ENCODE results near the gene MRS2. TPM values are rescaled to one million over a fixed set of nuclear protein-coding genes. Genes with fewer than 3 reads are reported as not detected.

The MRS2 gene
- total RNA-seq, 1 experiment from 2014 or later, result 85.8 TPM

- Mint-ChIP-seq H3K27ac (no peak overlapping the region), H3K36me3 (ENCODE audit: insufficient read depth in 1 of 3, low read depth in 3 of 3) (peaks cover 0 to 1% (median 0%) of the 10 kb centered on the region in 3 experiments; a peak in 2 of 7 replicates), H3K4me1 (peaks cover 6 to 9% of the 10 kb centered on the region in 2 experiments; a peak in 3 of 4 replicates), H3K27me3 (ENCODE audit: low read depth) (peaks cover 20% of the 10 kb centered on the region), H3K9me3 (peaks cover 0 to 2% of the 10 kb centered on the region in 2 experiments; a peak in 1 of 5 replicates), H3K4me3 (no peak overlapping the region)
- no peak overlapping the region for H3K23ac ChIP-seq (ENCODE audit: insufficient read length, low read depth, low read length)
- no peaks in the 10 kb centered on the region for H3K79me1 ChIP-seq (ENCODE audit: insufficient read depth, low read depth, low read length, poor library complexity, severe bottlenecking)
- H3K4me1 ChIP-seq (ENCODE audit: insufficient read depth, low read length), result no peaks in the 10 kb centered on the region
- no peak overlapping the region for H3K4me2 ChIP-seq (ENCODE audit: insufficient read depth, insufficient read length, low read length)
- no peak overlapping the region for H2BK15ac ChIP-seq (ENCODE audit: low read depth, low read length)
- H2BK20ac ChIP-seq (ENCODE audit: low read depth, low read length, poor library complexity, severe bottlenecking), result no peak overlapping the region
- no peak overlapping the region for H2BK12ac ChIP-seq (ENCODE audit: insufficient read length, low read depth, low read length)
- peaks cover 13% of the 10 kb centered on the region for H3K23me2 ChIP-seq (ENCODE audit: insufficient read length, low read depth, low read length, poor library complexity, severe bottlenecking)
- H3K9me3 ChIP-seq (ENCODE audit: control insufficient read depth, low read depth, low read length), result no peaks in the 10 kb centered on the region
- DNase-seq, result no peak
- H3K14ac ChIP-seq (ENCODE audit: insufficient read depth, low read length), result no peak overlapping the region
- WGBS (ENCODE audit: extremely low coverage, insufficient read length, low lambda C conversion rate), result no CpG with 5 or more reads among the region's 5 CpGs
- H3K27me3 ChIP-seq (ENCODE audit: insufficient read depth, low read length), result peaks cover 4% of the 10 kb centered on the region; the same call in 1 of the 2 replicates
- H2BK5ac ChIP-seq (ENCODE audit: insufficient read length, low read length), result no peak overlapping the region
- no peaks in the 10 kb centered on the region for H4K20me1 ChIP-seq (ENCODE audit: control insufficient read depth, insufficient read depth, insufficient read length)
- no peak overlapping the region for H4K91ac ChIP-seq (ENCODE audit: insufficient read length, low read depth, low read length)
- no peak overlapping the region for H3K18ac ChIP-seq (ENCODE audit: insufficient read length, low read depth, low read length)
- no peak overlapping the region for H3K9ac ChIP-seq (ENCODE audit: extremely low read depth, insufficient read length, low read length)
- no peak overlapping the region for H2AK5ac ChIP-seq (ENCODE audit: insufficient read length, low read length)
- TF ChIP-seq, protein P1, sequence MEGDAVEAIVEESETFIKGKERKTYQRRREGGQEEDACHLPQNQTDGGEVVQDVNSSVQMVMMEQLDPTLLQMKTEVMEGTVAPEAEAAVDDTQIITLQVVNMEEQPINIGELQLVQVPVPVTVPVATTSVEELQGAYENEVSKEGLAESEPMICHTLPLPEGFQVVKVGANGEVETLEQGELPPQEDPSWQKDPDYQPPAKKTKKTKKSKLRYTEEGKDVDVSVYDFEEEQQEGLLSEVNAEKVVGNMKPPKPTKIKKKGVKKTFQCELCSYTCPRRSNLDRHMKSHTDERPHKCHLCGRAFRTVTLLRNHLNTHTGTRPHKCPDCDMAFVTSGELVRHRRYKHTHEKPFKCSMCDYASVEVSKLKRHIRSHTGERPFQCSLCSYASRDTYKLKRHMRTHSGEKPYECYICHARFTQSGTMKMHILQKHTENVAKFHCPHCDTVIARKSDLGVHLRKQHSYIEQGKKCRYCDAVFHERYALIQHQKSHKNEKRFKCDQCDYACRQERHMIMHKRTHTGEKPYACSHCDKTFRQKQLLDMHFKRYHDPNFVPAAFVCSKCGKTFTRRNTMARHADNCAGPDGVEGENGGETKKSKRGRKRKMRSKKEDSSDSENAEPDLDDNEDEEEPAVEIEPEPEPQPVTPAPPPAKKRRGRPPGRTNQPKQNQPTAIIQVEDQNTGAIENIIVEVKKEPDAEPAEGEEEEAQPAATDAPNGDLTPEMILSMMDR (conservative IDR thresholded peaks at IDR 0.05), result no peak
- no peak overlapping the region for H3K27ac ChIP-seq (ENCODE audit: insufficient read length, low read depth, low read length)
- no peak overlapping the region for H4K8ac ChIP-seq (replicated peaks; ENCODE audit: insufficient read length, low read depth, low read length)
- H3K79me2 ChIP-seq (ENCODE audit: insufficient read depth, low read length), result no peaks in the 10 kb centered on the region
- no peak overlapping the region for H2BK120ac ChIP-seq (ENCODE audit: low read depth, low read length, poor library complexity, severe bottlenecking)
- H3T11ph ChIP-seq (ENCODE audit: low read length), result no peak overlapping the region
- H2AFZ ChIP-seq (ENCODE audit: low read length), result no peak overlapping the region
- no peak overlapping the region for H3K4ac ChIP-seq (ENCODE audit: low read depth, low read length)
- no peak overlapping the region for H4K5ac ChIP-seq (ENCODE audit: insufficient read length, low read depth, low read length)
- no peak overlapping the region for H3K56ac ChIP-seq (ENCODE audit: insufficient read length, low read depth, low read length)
Measured at GRCh38 chr6:24356310-24356973, 46.3 kb upstream of the MRS2 start.

All from H9 (cell line).